ENCODE results near the gene CYFIP2. TPM values are rescaled to one million over a fixed set of nuclear protein-coding genes. Genes with fewer than 3 reads are reported as not detected.
A peak's percentile ranks its signal among the peaks of the same experiment; 100 is the strongest.

The CYFIP2 gene
- total and polyA plus RNA-seq, 10 of the 15 experiments (the other 5 are each of a cell fraction or from before 2014, with no cell fraction given), result 43.4 to 173 (median 96.0) TPM

DNA sequence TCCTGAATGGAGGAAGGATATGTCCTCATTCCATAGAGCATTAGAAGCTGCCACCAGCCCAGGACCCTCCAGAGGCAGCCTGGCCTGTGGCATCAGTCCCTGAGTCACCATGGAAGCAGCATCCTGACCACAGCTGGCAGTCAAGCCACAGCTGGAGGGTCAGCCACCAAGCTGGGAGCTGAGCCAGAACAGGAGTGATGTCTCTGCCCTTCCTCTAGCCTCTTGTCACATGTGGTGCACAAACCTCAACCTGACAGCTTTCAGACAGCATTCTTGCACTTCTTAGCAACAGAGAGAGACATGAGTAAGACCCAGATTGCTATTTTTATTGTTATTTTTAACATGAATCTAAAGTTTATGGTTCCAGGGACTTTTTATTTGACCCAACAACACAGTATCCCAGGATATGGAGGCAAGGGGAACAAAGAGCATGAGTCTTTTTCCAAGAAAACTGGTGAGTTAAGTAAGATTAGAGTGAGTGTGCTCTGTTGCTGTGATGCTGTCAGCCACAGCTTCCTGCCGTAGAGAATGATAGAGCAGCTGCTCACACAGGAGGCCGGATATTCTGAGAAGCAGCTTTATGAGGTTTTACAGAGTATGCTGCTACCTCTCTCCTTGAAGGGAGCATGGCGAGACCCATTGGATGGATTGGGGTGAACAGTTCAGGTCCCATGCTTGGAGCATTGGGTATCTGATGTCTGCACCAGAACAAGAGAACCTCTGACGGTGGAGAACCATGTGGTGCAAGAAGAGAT lies 13.0 kb upstream of the CYFIP2 start (continued):
- TF ChIP-seq HDAC6 (IDR thresholded peaks at IDR 0.05; ENCODE audit: unreplicated experiment), result no peak
- TF ChIP-seq GATAD2B (conservative IDR thresholded peaks at IDR 0.05; ENCODE audit: low read depth), result 0 out of 2 replicates have a peak, but pooled peaks have one; percentile 22
- TF ChIP-seq, protein P1, sequence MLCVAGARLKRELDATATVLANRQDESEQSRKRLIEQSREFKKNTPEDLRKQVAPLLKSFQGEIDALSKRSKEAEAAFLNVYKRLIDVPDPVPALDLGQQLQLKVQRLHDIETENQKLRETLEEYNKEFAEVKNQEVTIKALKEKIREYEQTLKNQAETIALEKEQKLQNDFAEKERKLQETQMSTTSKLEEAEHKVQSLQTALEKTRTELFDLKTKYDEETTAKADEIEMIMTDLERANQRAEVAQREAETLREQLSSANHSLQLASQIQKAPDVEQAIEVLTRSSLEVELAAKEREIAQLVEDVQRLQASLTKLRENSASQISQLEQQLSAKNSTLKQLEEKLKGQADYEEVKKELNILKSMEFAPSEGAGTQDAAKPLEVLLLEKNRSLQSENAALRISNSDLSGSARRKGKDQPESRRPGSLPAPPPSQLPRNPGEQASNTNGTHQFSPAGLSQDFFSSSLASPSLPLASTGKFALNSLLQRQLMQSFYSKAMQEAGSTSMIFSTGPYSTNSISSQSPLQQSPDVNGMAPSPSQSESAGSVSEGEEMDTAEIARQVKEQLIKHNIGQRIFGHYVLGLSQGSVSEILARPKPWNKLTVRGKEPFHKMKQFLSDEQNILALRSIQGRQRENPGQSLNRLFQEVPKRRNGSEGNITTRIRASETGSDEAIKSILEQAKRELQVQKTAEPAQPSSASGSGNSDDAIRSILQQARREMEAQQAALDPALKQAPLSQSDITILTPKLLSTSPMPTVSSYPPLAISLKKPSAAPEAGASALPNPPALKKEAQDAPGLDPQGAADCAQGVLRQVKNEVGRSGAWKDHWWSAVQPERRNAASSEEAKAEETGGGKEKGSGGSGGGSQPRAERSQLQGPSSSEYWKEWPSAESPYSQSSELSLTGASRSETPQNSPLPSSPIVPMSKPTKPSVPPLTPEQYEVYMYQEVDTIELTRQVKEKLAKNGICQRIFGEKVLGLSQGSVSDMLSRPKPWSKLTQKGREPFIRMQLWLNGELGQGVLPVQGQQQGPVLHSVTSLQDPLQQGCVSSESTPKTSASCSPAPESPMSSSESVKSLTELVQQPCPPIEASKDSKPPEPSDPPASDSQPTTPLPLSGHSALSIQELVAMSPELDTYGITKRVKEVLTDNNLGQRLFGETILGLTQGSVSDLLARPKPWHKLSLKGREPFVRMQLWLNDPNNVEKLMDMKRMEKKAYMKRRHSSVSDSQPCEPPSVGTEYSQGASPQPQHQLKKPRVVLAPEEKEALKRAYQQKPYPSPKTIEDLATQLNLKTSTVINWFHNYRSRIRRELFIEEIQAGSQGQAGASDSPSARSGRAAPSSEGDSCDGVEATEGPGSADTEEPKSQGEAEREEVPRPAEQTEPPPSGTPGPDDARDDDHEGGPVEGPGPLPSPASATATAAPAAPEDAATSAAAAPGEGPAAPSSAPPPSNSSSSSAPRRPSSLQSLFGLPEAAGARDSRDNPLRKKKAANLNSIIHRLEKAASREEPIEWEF (IDR thresholded peaks at IDR 0.05; ENCODE audit: insufficient replicate concordance, low read depth, low read length), result no peak
- no peak for TF ChIP-seq RCOR1 (conservative IDR thresholded peaks at IDR 0.05; ENCODE audit: low read depth, low read length)
- no peak for TF ChIP-seq CBX3 (IDR thresholded peaks at IDR 0.05; ENCODE audit: borderline replicate concordance, low read depth)
- no peak for TF ChIP-seq CREB1 (IDR thresholded peaks at IDR 0.05; ENCODE audit: low read depth)
- TF ChIP-seq, protein P2, sequence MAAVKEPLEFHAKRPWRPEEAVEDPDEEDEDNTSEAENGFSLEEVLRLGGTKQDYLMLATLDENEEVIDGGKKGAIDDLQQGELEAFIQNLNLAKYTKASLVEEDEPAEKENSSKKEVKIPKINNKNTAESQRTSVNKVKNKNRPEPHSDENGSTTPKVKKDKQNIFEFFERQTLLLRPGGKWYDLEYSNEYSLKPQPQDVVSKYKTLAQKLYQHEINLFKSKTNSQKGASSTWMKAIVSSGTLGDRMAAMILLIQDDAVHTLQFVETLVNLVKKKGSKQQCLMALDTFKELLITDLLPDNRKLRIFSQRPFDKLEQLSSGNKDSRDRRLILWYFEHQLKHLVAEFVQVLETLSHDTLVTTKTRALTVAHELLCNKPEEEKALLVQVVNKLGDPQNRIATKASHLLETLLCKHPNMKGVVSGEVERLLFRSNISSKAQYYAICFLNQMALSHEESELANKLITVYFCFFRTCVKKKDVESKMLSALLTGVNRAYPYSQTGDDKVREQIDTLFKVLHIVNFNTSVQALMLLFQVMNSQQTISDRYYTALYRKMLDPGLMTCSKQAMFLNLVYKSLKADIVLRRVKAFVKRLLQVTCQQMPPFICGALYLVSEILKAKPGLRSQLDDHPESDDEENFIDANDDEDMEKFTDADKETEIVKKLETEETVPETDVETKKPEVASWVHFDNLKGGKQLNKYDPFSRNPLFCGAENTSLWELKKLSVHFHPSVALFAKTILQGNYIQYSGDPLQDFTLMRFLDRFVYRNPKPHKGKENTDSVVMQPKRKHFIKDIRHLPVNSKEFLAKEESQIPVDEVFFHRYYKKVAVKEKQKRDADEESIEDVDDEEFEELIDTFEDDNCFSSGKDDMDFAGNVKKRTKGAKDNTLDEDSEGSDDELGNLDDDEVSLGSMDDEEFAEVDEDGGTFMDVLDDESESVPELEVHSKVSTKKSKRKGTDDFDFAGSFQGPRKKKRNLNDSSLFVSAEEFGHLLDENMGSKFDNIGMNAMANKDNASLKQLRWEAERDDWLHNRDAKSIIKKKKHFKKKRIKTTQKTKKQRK (IDR thresholded peaks at IDR 0.05; ENCODE audit: low read depth, low read length), result no peak
- no peak for TF ChIP-seq GABPA (IDR thresholded peaks at IDR 0.05; ENCODE audit: low read depth)
- no peak for TF ChIP-seq TARDBP (IDR thresholded peaks at IDR 0.05; ENCODE audit: borderline replicate concordance)
- peak; percentile 23 for TF ChIP-seq MEF2B (IDR thresholded peaks at IDR 0.05; ENCODE audit: partially characterized antibody, poor library complexity, severe bottlenecking)
- TF ChIP-seq EGR1 (IDR thresholded peaks at IDR 0.05; ENCODE audit: borderline replicate concordance in 1 of 2, low read depth in 2 of 2, low read length in 2 of 2), result no peak
- TF ChIP-seq EP300 (IDR thresholded peaks at IDR 0.05; ENCODE audit: borderline replicate concordance in 1 of 2, control insufficient read depth in 1 of 2, low read depth in 2 of 2, low read length in 2 of 2), result peak; percentile 40 to 66; a peak in 3 of 4 replicates
- TF ChIP-seq SUPT20H (IDR thresholded peaks at IDR 0.05; ENCODE audit: borderline replicate concordance, control insufficient read depth, low read depth, low read length), result no peak
- TF ChIP-seq ATF7 (IDR thresholded peaks at IDR 0.05; ENCODE audit: low read depth), result peak; percentile 24; the same call in 1 of the 2 replicates
- TF ChIP-seq, protein P3, sequence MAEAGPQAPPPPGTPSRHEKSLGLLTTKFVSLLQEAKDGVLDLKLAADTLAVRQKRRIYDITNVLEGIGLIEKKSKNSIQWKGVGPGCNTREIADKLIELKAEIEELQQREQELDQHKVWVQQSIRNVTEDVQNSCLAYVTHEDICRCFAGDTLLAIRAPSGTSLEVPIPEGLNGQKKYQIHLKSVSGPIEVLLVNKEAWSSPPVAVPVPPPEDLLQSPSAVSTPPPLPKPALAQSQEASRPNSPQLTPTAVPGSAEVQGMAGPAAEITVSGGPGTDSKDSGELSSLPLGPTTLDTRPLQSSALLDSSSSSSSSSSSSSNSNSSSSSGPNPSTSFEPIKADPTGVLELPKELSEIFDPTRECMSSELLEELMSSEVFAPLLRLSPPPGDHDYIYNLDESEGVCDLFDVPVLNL (IDR thresholded peaks at IDR 0.05; ENCODE audit: low read depth, low read length), result no peak
